Dendritic cell treated with granulocyte-macrophage colony-stimulating factor and Interleukin-4, amounts not matched to agents 40 ng/mL and 50 ng/mL, for 4 days (primary cell): ENCODE data around the gene TACC2.
"Not testable (repeated sequence)": the region's sequence is repeated elsewhere in the genome, so short reads cannot be mapped to it uniquely, and the experiment has no call there.

Source experiments
- H3K27ac Mint-ChIP-seq: one replicate; pipeline ENCODE4 v1.8.0; 2022; ENCODE audit warnings: mild to moderate bottlenecking, mixed read lengths
- H3K27me3 Mint-ChIP-seq: one replicate; pipeline ENCODE4 v1.8.0; 2022; ENCODE audit warnings: mild to moderate bottlenecking, mixed read lengths
- H3K36me3 Mint-ChIP-seq: one replicate; pipeline ENCODE4 v1.8.0; 2022; ENCODE audit warnings: low read depth, mixed read lengths
- H3K4me1 Mint-ChIP-seq: one replicate; pipeline ENCODE4 v1.8.0; 2022; ENCODE audit warnings: low read depth, mixed read lengths
- H3K4me3 Mint-ChIP-seq: one replicate; pipeline ENCODE4 v1.8.0; 2022; ENCODE audit warnings: mild to moderate bottlenecking, moderate library complexity, mixed read lengths
- H3K9me3 Mint-ChIP-seq: one replicate; pipeline ENCODE4 v1.8.0; 2022; ENCODE audit warnings: mixed read lengths
- intact Hi-C: fragments of 100-400 bp; cut with micrococcal nuclease; formaldehyde crosslinking; loops from one replicate; pipeline ENCODE4 v1.15.0; 2022

Gene TACC2

GRCh38 chr10:122052701-122053100 lies 63.7 kb downstream of the TACC2 start:
- Mint-ChIP-seq H3K36me3 (no peaks in the 10 kb centered on the region), H3K4me1 (no peaks in the 10 kb centered on the region), H3K27me3 (no peaks in the 10 kb centered on the region), H3K9me3 (no peaks in the 10 kb centered on the region), H3K4me3 (no peak overlapping the region), H3K27ac (no peak overlapping the region)
- intact Hi-C loops: no loop called here

- no peaks in the 10 kb centered on the region for H3K9me3 Mint-ChIP-seq
- no peak overlapping the region for H3K4me3 Mint-ChIP-seq
- H3K27me3 Mint-ChIP-seq: no peaks in the 10 kb centered on the region
- H3K36me3 Mint-ChIP-seq: no peaks in the 10 kb centered on the region
- intact Hi-C loops: no loop called here
- H3K27ac Mint-ChIP-seq: no peak overlapping the region
- H3K4me1 Mint-ChIP-seq: no peaks in the 10 kb centered on the region
Observed at GRCh38 chr10:122053314-122053713, 64.4 kb downstream of the TACC2 start.

GRCh38 chr10:122054048-122055025 lies 65.4 kb downstream of the TACC2 start:
- no peaks in the 10 kb centered on the region for H3K4me1 Mint-ChIP-seq
- H3K27me3 Mint-ChIP-seq: no peaks in the 10 kb centered on the region
- no peaks in the 10 kb centered on the region for H3K36me3 Mint-ChIP-seq
- intact Hi-C loops: no loop called here
- H3K27ac Mint-ChIP-seq: no peak overlapping the region
- H3K9me3 Mint-ChIP-seq: no peaks in the 10 kb centered on the region
- no peak overlapping the region for H3K4me3 Mint-ChIP-seq

- intact Hi-C loops: no loop called here
- no peaks in the 10 kb centered on the region for H3K9me3 Mint-ChIP-seq
- no peak overlapping the region for H3K27ac Mint-ChIP-seq
- no peaks in the 10 kb centered on the region for H3K4me1 Mint-ChIP-seq
- H3K36me3 Mint-ChIP-seq: no peaks in the 10 kb centered on the region
- H3K4me3 Mint-ChIP-seq: no peak overlapping the region
- no peaks in the 10 kb centered on the region for H3K27me3 Mint-ChIP-seq
Observed at GRCh38 chr10:122055252-122055651, 66.3 kb downstream of the TACC2 start.

GRCh38 chr10:122056431-122057094 lies 67.6 kb downstream of the TACC2 start:
- H3K36me3 Mint-ChIP-seq: no peaks in the 10 kb centered on the region
- intact Hi-C loops: no loop called here
- H3K27ac Mint-ChIP-seq: no peak overlapping the region
- H3K4me3 Mint-ChIP-seq: no peak overlapping the region
- H3K9me3 Mint-ChIP-seq: no peaks in the 10 kb centered on the region
- no peaks in the 10 kb centered on the region for H3K27me3 Mint-ChIP-seq
- no peaks in the 10 kb centered on the region for H3K4me1 Mint-ChIP-seq

- H3K4me1 Mint-ChIP-seq: no peaks in the 10 kb centered on the region
- no peaks in the 10 kb centered on the region for H3K9me3 Mint-ChIP-seq
- H3K4me3 Mint-ChIP-seq: no peak overlapping the region
- no peaks in the 10 kb centered on the region for H3K27me3 Mint-ChIP-seq
- intact Hi-C loops: no loop called here
- no peaks in the 10 kb centered on the region for H3K36me3 Mint-ChIP-seq
- H3K27ac Mint-ChIP-seq: no peak overlapping the region
Observed at GRCh38 chr10:122057841-122058413, 69.0 kb downstream of the TACC2 start.

GRCh38 chr10:122060250-122060649 lies 71.3 kb downstream of the TACC2 start:
- Mint-ChIP-seq H3K36me3 (no peaks in the 10 kb centered on the region), H3K27me3 (no peaks in the 10 kb centered on the region), H3K4me3 (no peak overlapping the region), H3K27ac (no peak overlapping the region), H3K9me3 (no peaks in the 10 kb centered on the region), H3K4me1 (no peaks in the 10 kb centered on the region)
- intact Hi-C loops: no loop called here

- no peaks in the 10 kb centered on the region for H3K9me3 Mint-ChIP-seq
Observed at GRCh38 chr10:122062831-122063674, 74.1 kb downstream of the TACC2 start.

GRCh38 chr10:122066337-122066939 lies 77.5 kb downstream of the TACC2 start:
- H3K27me3 Mint-ChIP-seq, H3K9me3 Mint-ChIP-seq, H3K4me3 Mint-ChIP-seq, H3K4me1 Mint-ChIP-seq, intact Hi-C loops, H3K27ac Mint-ChIP-seq, H3K36me3 Mint-ChIP-seq: not testable (repeated sequence)

More at GRCh38 chr10:122062831-122063674, 74.1 kb downstream of the TACC2 start:
- intact Hi-C loops: no loop called here
- no peak overlapping the region for H3K27ac Mint-ChIP-seq
- H3K36me3 Mint-ChIP-seq: no peaks in the 10 kb centered on the region
- no peak overlapping the region for H3K4me3 Mint-ChIP-seq
- no peaks in the 10 kb centered on the region for H3K4me1 Mint-ChIP-seq
- H3K27me3 Mint-ChIP-seq: peaks cover 1% of the 10 kb centered on the region

- Mint-ChIP-seq H3K9me3 (no peaks in the 10 kb centered on the region), H3K4me3 (no peak overlapping the region), H3K27me3 (peaks cover 1% of the 10 kb centered on the region), H3K36me3 (no peaks in the 10 kb centered on the region), H3K4me1 (no peaks in the 10 kb centered on the region), H3K27ac (no peak overlapping the region)
- intact Hi-C loops: no loop called here
Observed at GRCh38 chr10:122068844-122069243, 79.9 kb downstream of the TACC2 start.

- Mint-ChIP-seq H3K4me1 (no peaks in the 10 kb centered on the region), H3K27ac (no peak overlapping the region), H3K27me3 (no peaks in the 10 kb centered on the region), H3K4me3 (no peak overlapping the region), H3K9me3 (no peaks in the 10 kb centered on the region), H3K36me3 (no peaks in the 10 kb centered on the region)
- intact Hi-C loops: no loop called here
Observed at GRCh38 chr10:122072491-122072890, 83.5 kb downstream of the TACC2 start.

GRCh38 chr10:122073508-122073907 lies 84.5 kb downstream of the TACC2 start:
- intact Hi-C loops: no loop called here
- no peaks in the 10 kb centered on the region for H3K36me3 Mint-ChIP-seq

GRCh38 chr10:122075171-122075570 lies 86.2 kb downstream of the TACC2 start:
- Mint-ChIP-seq H3K4me3 (no peak overlapping the region), H3K9me3 (no peaks in the 10 kb centered on the region), H3K36me3 (no peaks in the 10 kb centered on the region), H3K27ac (no peak overlapping the region), H3K27me3 (no peaks in the 10 kb centered on the region), H3K4me1 (no peaks in the 10 kb centered on the region)
- intact Hi-C loops: no loop called here

More at GRCh38 chr10:122073508-122073907, 84.5 kb downstream of the TACC2 start:
- H3K4me1 Mint-ChIP-seq: no peaks in the 10 kb centered on the region
- no peaks in the 10 kb centered on the region for H3K9me3 Mint-ChIP-seq
- H3K27me3 Mint-ChIP-seq: no peaks in the 10 kb centered on the region
- no peak overlapping the region for H3K27ac Mint-ChIP-seq
- H3K4me3 Mint-ChIP-seq: no peak overlapping the region
